Natural killer cell (primary cell): Measurements from ENCODE around the gene OVCH1. TPM values are rescaled to one million over a fixed set of nuclear protein-coding genes. Genes with fewer than 3 reads are reported as not detected.

Experiments used
- ATAC-seq, 3 donors: fragments of 150-1000 bp in 2 of 3; fragments of 200-7000 bp in 1 of 3; cut with Tn5 transposase; 1 replicate in 1 of 3; 2 replicates in 2 of 3; pipeline ENCODE4 v1.10.0; 2021; ENCODE audit warnings: mild to moderate bottlenecking in 2 of 3, moderate library complexity in 2 of 3
- DNase-seq, 2 donors: peaks; one replicate each; pipeline versions ENCODE4 v3.0.0 to v3.0.0-alpha.2; 2013 to 2021; ENCODE audit warnings: mixed read lengths in 1 of 2
- H3K27ac ChIP-seq: one replicate; pipeline ENCODE4 v1.5.1; 2013; ENCODE audit warnings: mild to moderate bottlenecking, low read length
- H3K27me3 ChIP-seq: one replicate; pipeline ENCODE4 v1.6.1; 2013; ENCODE audit warnings: low read length; ENCODE audit not compliant: control insufficient read depth, insufficient read depth
- H3K36me3 ChIP-seq: one replicate; pipeline ENCODE4 v1.6.1; 2013; ENCODE audit warnings: low read length; ENCODE audit not compliant: control insufficient read depth, insufficient read depth
- H3K4me1 ChIP-seq: one replicate; pipeline ENCODE4 v1.6.1; 2013; ENCODE audit warnings: low read length; ENCODE audit not compliant: control insufficient read depth, insufficient read depth
- H3K4me3 ChIP-seq: one replicate; pipeline ENCODE4 v1.5.1; 2013; ENCODE audit warnings: low read length
- H3K9me3 ChIP-seq: one replicate; pipeline ENCODE4 v1.6.1; 2013; ENCODE audit warnings: low read length; ENCODE audit not compliant: control insufficient read depth, insufficient read depth
- H3K27ac Mint-ChIP-seq, 2 donors: one replicate each; pipeline ENCODE4 v1.8.0; 2022; ENCODE audit warnings: mild to moderate bottlenecking in 2 of 2, mixed read lengths in 2 of 2, moderate library complexity in 1 of 2
- H3K27me3 Mint-ChIP-seq, 2 donors: one replicate each; pipeline ENCODE4 v1.8.0; 2022; ENCODE audit warnings: low read depth in 2 of 2, mixed read lengths in 2 of 2
- H3K36me3 Mint-ChIP-seq: one replicate; pipeline ENCODE4 v1.8.0; 2022; ENCODE audit warnings: mixed read lengths
- H3K4me1 Mint-ChIP-seq, 2 donors: one replicate each; pipeline ENCODE4 v1.8.0; 2022; ENCODE audit warnings: mixed read lengths in 2 of 2
- H3K4me3 Mint-ChIP-seq: one replicate; pipeline ENCODE4 v1.8.0; 2022; ENCODE audit warnings: mild to moderate bottlenecking, moderate library complexity, mixed read lengths
- H3K9me3 Mint-ChIP-seq, 2 donors: one replicate each; pipeline ENCODE4 v1.8.0; 2022; ENCODE audit warnings: mixed read lengths in 2 of 2
- whole genome bisulfite sequencing: methylation state at CpG from one replicate; pipeline ENCODE4 v1.1.7; 2013; ENCODE audit warnings: missing lambda C conversion rate; ENCODE audit not compliant: insufficient coverage; 5-methylcytosine and 5-hydroxymethylcytosine counted together
- intact Hi-C: fragments of 100-400 bp; cut with micrococcal nuclease; formaldehyde crosslinking; loops from one replicate; pipeline ENCODE4 v1.14.2; 2022
- total RNA-seq, 4 donors: library from RNA; stranded (reverse); fragments of 120-200 nt in 1 of 4; gene quantifications; one replicate each; pipeline versions ENCODE4 v1.2.3 to v1.2.4, GENCODE V29; 2013 to 2022
- TF ChIP-seq, protein P1 (sequence below): fragments of 200-600 bp; IDR thresholded peaks from one replicate; pipeline ENCODE4 v1.8.0; 2022; ENCODE audit warnings: antibody characterized with exemption

OVCH1 gene
- total RNA-seq, 3 donors from 2014 or later (not counting 1 experiment from before 2014, with no cell fraction given) = not detected

GRCh38 chr12:29486972-29487371, 10.5 kb downstream of the OVCH1 start:
- WGBS = 37% methylated on average over 2 of the region's 2 CpGs
- peaks cover 0 to 3% of the 10 kb centered on the region in 2 donors for H3K9me3 Mint-ChIP-seq
- Histone ChIP-seq H3K36me3 (no peaks in the 10 kb centered on the region), H3K4me1 (no peaks in the 10 kb centered on the region), H3K4me3 (no peak overlapping the region), H3K9me3 (no peaks in the 10 kb centered on the region), H3K27me3 (peaks cover 4% of the 10 kb centered on the region), H3K27ac (no peak overlapping the region)
- H3K36me3 Mint-ChIP-seq = no peaks in the 10 kb centered on the region
- ATAC-seq = no peak
- no peak overlapping the region for H3K4me3 Mint-ChIP-seq
- H3K4me1 Mint-ChIP-seq = no peaks in the 10 kb centered on the region
- peaks cover 16 to 37% of the 10 kb centered on the region in 2 donors for H3K27me3 Mint-ChIP-seq
- intact Hi-C loops = no loop called here
- TF ChIP-seq, protein P1, sequence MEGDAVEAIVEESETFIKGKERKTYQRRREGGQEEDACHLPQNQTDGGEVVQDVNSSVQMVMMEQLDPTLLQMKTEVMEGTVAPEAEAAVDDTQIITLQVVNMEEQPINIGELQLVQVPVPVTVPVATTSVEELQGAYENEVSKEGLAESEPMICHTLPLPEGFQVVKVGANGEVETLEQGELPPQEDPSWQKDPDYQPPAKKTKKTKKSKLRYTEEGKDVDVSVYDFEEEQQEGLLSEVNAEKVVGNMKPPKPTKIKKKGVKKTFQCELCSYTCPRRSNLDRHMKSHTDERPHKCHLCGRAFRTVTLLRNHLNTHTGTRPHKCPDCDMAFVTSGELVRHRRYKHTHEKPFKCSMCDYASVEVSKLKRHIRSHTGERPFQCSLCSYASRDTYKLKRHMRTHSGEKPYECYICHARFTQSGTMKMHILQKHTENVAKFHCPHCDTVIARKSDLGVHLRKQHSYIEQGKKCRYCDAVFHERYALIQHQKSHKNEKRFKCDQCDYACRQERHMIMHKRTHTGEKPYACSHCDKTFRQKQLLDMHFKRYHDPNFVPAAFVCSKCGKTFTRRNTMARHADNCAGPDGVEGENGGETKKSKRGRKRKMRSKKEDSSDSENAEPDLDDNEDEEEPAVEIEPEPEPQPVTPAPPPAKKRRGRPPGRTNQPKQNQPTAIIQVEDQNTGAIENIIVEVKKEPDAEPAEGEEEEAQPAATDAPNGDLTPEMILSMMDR = no peak
- no peak overlapping the region for H3K27ac Mint-ChIP-seq
- DNase-seq = no peak

DNA sequence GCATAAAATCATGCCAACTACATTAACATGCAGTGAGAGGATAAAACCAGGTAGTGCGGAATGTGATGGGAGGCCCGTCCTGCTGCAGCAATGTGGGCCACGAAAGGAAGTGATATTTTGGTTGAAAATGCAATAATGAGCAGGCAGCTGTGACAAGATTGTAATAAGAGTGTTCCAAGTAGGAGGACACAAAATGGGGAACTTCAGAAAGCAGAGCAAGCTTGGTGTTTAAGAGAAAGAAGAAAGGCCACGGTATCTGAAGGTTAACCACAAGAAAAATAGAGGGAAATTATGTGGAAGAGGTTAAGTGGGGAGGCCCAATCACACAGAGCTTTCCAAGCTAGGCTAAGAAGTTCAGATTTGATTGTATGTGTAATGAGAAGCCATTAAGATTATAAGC, 34.3 kb downstream of the OVCH1 start:
- 39% methylated on average over 4 of the region's 4 CpGs for WGBS
- no peak overlapping the region for H3K27ac Mint-ChIP-seq

GRCh38 chr12:29460082-29460481, 37.4 kb downstream of the OVCH1 start:
- Mint-ChIP-seq H3K36me3 (no peaks in the 10 kb centered on the region), H3K4me3 (no peak overlapping the region), H3K27me3 (no peaks in the 10 kb centered on the region), H3K27ac (no peak overlapping the region), H3K4me1 (no peaks in the 10 kb centered on the region), H3K9me3 (no peaks in the 10 kb centered on the region)
- Histone ChIP-seq H3K36me3 (no peaks in the 10 kb centered on the region), H3K27me3 (no peaks in the 10 kb centered on the region), H3K27ac (no peak overlapping the region), H3K9me3 (no peaks in the 10 kb centered on the region), H3K4me1 (no peaks in the 10 kb centered on the region), H3K4me3 (no peak overlapping the region)
- 93% methylated on average over 1 of the region's 2 CpGs for WGBS
- TF ChIP-seq, protein P1 = no peak
- DNase-seq = no peak
- ATAC-seq = no peak
- intact Hi-C loops = no loop called here

More for the DNA sequence above, 34.3 kb downstream of the OVCH1 start:
- Mint-ChIP-seq H3K4me3 (no peak overlapping the region), H3K9me3 (peaks cover 0 to 2% of the 10 kb centered on the region in 2 donors), H3K4me1 (no peaks in the 10 kb centered on the region), H3K36me3 (no peaks in the 10 kb centered on the region), H3K27me3 (no peaks in the 10 kb centered on the region)
- Histone ChIP-seq H3K9me3 (no peaks in the 10 kb centered on the region), H3K4me3 (no peak overlapping the region), H3K36me3 (no peaks in the 10 kb centered on the region), H3K27ac (no peak overlapping the region), H3K4me1 (no peaks in the 10 kb centered on the region), H3K27me3 (no peaks in the 10 kb centered on the region)
- DNase-seq (no peak), ATAC-seq (no peak)
- intact Hi-C loops = no loop called here
- TF ChIP-seq, protein P1 = no peak

- intact Hi-C loops = no loop called here
- TF ChIP-seq, protein P1 = no peak
- DNase-seq = no peak
- no peak overlapping the region for H3K4me3 Mint-ChIP-seq
- no peaks in the 10 kb centered on the region for H3K36me3 ChIP-seq
- ATAC-seq = no peak
- peaks cover 4 to 14% of the 10 kb centered on the region in 2 donors for H3K27me3 Mint-ChIP-seq
- peaks cover 0 to 3% of the 10 kb centered on the region in 2 donors for H3K9me3 Mint-ChIP-seq
- H3K27ac Mint-ChIP-seq = no peak overlapping the region
- H3K9me3 ChIP-seq = no peaks in the 10 kb centered on the region
- H3K36me3 Mint-ChIP-seq = no peaks in the 10 kb centered on the region
- WGBS = 86% methylated on average over 1 of the region's 1 CpG
- no peaks in the 10 kb centered on the region for H3K4me1 Mint-ChIP-seq
- H3K27ac ChIP-seq = no peak overlapping the region
- no peaks in the 10 kb centered on the region for H3K27me3 ChIP-seq
- no peaks in the 10 kb centered on the region for H3K4me1 ChIP-seq
- H3K4me3 ChIP-seq = no peak overlapping the region
Observed at GRCh38 chr12:29455087-29455486, 42.4 kb downstream of the OVCH1 start.
